Body of pancreas (tissue), 4 donors: ENCODE data around the gene LCN12. TPM values are rescaled to one million over a fixed set of nuclear protein-coding genes. Genes with fewer than 3 reads are reported as not detected.

Source experiments
- ATAC-seq: fragments of 150-250 bp; one replicate; pipeline ENCODE4 v1.9.1; 2016
- DNase-seq, 4 donors: peaks; one replicate each; pipeline ENCODE4 v3.0.0-alpha.2; 2019
- H3K27ac ChIP-seq, 4 donors: fragments of 200-600 bp; sonication (generic); 1 replicate in 3 of 4; 2 replicates in 1 of 4; pipeline versions ENCODE4 v1.5.1 to v1.6.1; 2016 to 2019; ENCODE audit warnings: mild to moderate bottlenecking in 1 of 4, mixed read lengths in 1 of 4, moderate library complexity in 1 of 4
- H3K27me3 ChIP-seq, 2 donors: fragments of 200-600 bp; sonication (generic); one replicate each; pipeline ENCODE4 v1.6.0; 2016; ENCODE audit warnings: mild to moderate bottlenecking in 1 of 2
- H3K36me3 ChIP-seq, 2 donors: fragments of 200-600 bp; sonication (generic); replicated peaks in 1 of 2; 2 replicates each; pipeline ENCODE4 v1.5.1; 2016; ENCODE audit warnings: low read depth in 2 of 2; ENCODE audit not compliant: insufficient read depth in 1 of 2
- H3K4me1 ChIP-seq: fragments of 200-600 bp; sonication (generic); one replicate; pipeline ENCODE4 v1.6.0; 2016
- H3K4me3 ChIP-seq, 2 donors: fragments of 200-600 bp; sonication (generic); 1 replicate in 1 of 2; 2 replicates in 1 of 2; pipeline ENCODE4 v1.5.1; 2016 to 2019
- H3K9me3 ChIP-seq, 3 donors: fragments of 200-600 bp; sonication (generic); 1 replicate in 2 of 3; 2 replicates in 1 of 3; pipeline ENCODE4 v1.5.1; 2016
- CTCF ChIP-seq, 7 experiments: fragments of 450-650 bp in 4 of 7; fragments of 200-600 bp in 3 of 7; sonication (generic) in 3 of 7; IDR thresholded peaks; one replicate each; pipeline ENCODE4 v1.5.1; 2016 to 2019; ENCODE audit warnings: antibody characterized with exemption in 7 of 7
- POLR2A ChIP-seq, 3 donors: fragments of 450-650 bp; IDR thresholded peaks; one replicate each; pipeline ENCODE4 v1.6.1; 2016; ENCODE audit warnings: antibody characterized with exemption in 3 of 3, mild to moderate bottlenecking in 2 of 3
- WGBS, 2 donors: methylation state at CpG; one replicate each; pipeline ENCODE4 v1.1.5; 2017; 5-methylcytosine and 5-hydroxymethylcytosine counted together
- intact Hi-C: fragments of 100-400 bp; cut with DNase I; formaldehyde crosslinking; loops from one replicate; pipeline ENCODE4 v1.15.1; 2023
- total RNA-seq, 2 donors: library from RNA; depleted of rRNA; stranded (reverse); fragments of >200 nt; gene quantifications; one replicate each; pipeline ENCODE4 v1.1.0, GENCODE V29; 2016

LCN12 gene
- total RNA-seq, 2 donors from 2014 or later: 1.3 to 4.9 TPM

DNA sequence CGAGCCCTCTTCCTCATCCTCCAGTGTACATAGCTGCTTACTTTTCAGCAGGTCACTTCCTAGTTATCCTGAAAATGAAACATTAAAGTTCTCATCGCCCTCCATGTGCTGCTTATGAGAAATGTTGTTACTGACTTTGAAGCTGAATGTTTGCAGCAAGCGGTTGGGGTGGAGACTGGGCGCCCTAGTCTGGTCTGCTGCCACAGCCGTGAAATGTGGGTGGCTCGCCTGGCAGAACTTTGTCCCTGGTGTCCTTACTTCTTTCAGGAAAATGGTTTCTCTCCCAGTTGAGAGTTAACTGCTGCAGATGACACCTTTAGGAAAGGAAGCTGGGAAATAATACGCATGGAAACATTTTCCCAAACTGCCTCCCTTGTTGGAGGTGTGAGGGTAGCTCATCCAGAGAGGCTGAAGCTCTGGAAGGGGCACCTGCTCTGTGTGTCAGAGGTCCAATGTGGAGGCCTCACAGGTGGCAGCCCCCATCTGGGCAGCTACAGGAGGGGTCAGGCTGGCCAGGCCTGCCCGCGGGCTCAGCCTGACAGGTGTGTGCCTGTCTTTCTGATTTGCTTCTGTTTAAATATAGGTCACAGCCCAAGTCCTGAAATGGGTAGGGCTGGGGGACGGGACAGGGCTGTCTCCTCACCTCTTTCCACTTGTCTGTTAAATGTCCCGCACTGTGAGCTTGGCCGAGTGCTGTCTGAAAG lies 41.7 kb upstream of the LCN12 start:
- H3K4me3 ChIP-seq: no peak overlapping the region
- H3K36me3 ChIP-seq: peaks cover 0 to 10% of the 10 kb centered on the region in 2 donors
- no peak for TF ChIP-seq POLR2A (IDR thresholded peaks at IDR 0.05)
- no peak for TF ChIP-seq CTCF (IDR thresholded peaks at IDR 0.05)
- ATAC-seq (no peak), DNase-seq (no peak)
- H3K9me3 ChIP-seq: no peaks in the 10 kb centered on the region
- no peaks in the 10 kb centered on the region for H3K27me3 ChIP-seq
- no peaks in the 10 kb centered on the region for H3K4me1 ChIP-seq
- intact Hi-C loops: no loop called here
- H3K27ac ChIP-seq: no peak overlapping the region
- WGBS, 2 donors: 84 to 89% methylated on average over 11 to 12 of the region's 12 CpGs

DNA sequence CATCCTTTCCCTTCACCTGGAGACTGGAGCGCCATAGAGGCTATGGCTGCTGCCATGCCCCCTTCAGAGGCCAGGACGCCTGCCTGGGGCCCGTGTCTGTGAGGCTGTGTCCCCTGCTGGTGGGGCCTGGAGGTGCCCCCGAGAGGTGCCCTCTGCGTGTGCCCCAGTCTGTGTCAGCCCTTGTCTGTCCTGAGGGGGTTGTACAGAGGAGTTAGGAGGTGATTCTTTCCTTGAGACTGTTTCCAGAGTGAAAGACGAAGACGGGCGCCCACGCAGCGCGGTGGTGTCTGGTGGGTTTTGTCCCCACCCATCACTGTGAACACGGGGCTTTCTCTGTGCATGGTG lies 41.2 kb upstream of the LCN12 start:
- no peaks in the 10 kb centered on the region for H3K9me3 ChIP-seq
- intact Hi-C loops: no loop called here
- WGBS, 2 donors: 85 to 100% methylated on average over 7 to 12 of the region's 12 CpGs
- H3K4me3 ChIP-seq: no peak overlapping the region
- no peak for ATAC-seq
- no peak overlapping the region for H3K27ac ChIP-seq
- DNase-seq: no peak
- no peak for TF ChIP-seq CTCF (IDR thresholded peaks at IDR 0.05)
- no peak for TF ChIP-seq POLR2A (IDR thresholded peaks at IDR 0.05)
- H3K4me1 ChIP-seq: no peaks in the 10 kb centered on the region
- no peaks in the 10 kb centered on the region for H3K27me3 ChIP-seq
- peaks cover 0 to 10% of the 10 kb centered on the region in 2 donors for H3K36me3 ChIP-seq

GRCh38 chr9:136913701-136914438 lies 38.2 kb upstream of the LCN12 start:
- Histone ChIP-seq H3K4me3 (no peak overlapping the region), H3K27me3 (no peaks in the 10 kb centered on the region), H3K9me3 (no peaks in the 10 kb centered on the region), H3K27ac (no peak overlapping the region), H3K36me3 (peaks cover 0 to 17% of the 10 kb centered on the region in 2 donors), H3K4me1 (no peaks in the 10 kb centered on the region)
- WGBS, 2 donors: 83 to 90% methylated on average over 12 to 15 of the region's 17 CpGs
- TF ChIP-seq POLR2A (IDR thresholded peaks at IDR 0.05) (no peak), CTCF (IDR thresholded peaks at IDR 0.05) (no peak)
- no peak for ATAC-seq
- intact Hi-C loops: no loop called here
- DNase-seq: no peak

DNA sequence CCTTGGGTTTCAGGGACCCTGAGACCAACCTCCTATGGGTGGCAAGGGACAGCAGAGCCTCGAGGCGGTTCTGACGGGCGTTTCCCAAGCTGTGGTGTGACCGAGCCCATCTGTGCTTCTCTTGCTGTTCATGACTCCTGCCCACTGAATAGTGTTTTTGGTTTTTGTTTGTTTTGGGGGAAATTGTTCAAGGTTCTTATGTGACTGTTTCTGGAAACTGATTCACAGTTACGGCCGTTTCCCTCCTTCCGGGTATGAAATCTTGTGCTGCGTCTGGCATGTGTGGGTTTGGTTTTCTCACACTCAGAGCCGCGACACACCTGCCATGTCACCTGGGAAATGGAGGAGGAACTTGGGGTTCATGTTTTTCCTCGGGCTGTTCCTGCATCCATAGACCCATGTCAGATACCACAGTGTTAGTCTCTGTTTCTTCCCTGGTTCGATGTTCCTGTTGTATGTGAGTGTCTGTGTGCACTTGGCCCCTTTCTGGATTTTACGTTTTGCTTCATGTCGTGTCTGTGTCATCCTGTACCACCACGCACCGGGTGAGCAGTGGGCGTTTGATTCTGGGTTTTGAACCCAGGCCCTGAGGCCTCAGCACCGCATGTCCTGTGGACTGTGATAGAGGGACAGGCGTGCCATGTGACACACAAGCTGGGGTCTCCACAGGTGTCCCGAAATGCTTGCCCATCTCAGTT lies 36.3 kb upstream of the LCN12 start:
- H3K36me3 ChIP-seq: peaks cover 0 to 22% of the 10 kb centered on the region in 2 donors
- H3K4me1 ChIP-seq: no peaks in the 10 kb centered on the region
- no peaks in the 10 kb centered on the region for H3K9me3 ChIP-seq
- 87 to 90% methylated on average over 17 to 21 of the region's 21 CpGs for WGBS, 2 donors
- no peak overlapping the region for H3K27ac ChIP-seq
- H3K27me3 ChIP-seq: no peaks in the 10 kb centered on the region
- no peak overlapping the region for H3K4me3 ChIP-seq
- ATAC-seq: no peak
- intact Hi-C loops: no loop called here
- DNase-seq: no peak
- no peak for TF ChIP-seq CTCF (IDR thresholded peaks at IDR 0.05)
- no peak for TF ChIP-seq POLR2A (IDR thresholded peaks at IDR 0.05)
